Measurements from ENCODE around the gene NUDT2. TPM values are rescaled to one million over a fixed set of nuclear protein-coding genes. Genes with fewer than 3 reads are reported as not detected.
"Not testable (repeated sequence)": the region's sequence is repeated elsewhere in the genome, so short reads cannot be mapped to it uniquely, and the experiment has no call there.

NUDT2 gene
- total and polyA plus RNA-seq, 9 donors, result 14.8 to 61.4 (median 25.0) TPM

GRCh38 chr9:34335376-34335775 is 6.0 kb downstream of the NUDT2 start:
- H3K27ac ChIP-seq, result no peak overlapping the region
- H3K27me3 ChIP-seq, result no peaks in the 10 kb centered on the region
- intact Hi-C loops (cut with DNase I), result loop anchor here in 2 of 4 donors (10.0 kb wide), 1 partner anchor 269 kb away; no protein-coding TSS in a partner anchor
- TF ChIP-seq CTCF (IDR thresholded peaks at IDR 0.05) (no peak), EP300 (IDR thresholded peaks at IDR 0.05) (no peak), POLR2A (IDR thresholded peaks at IDR 0.05) (no peak)
- 87 to 90% (median 89%) methylated on average over 4 of the region's 4 CpGs for WGBS, 3 donors
- DNase-seq, result no peak
- no peaks in the 10 kb centered on the region for H3K4me1 ChIP-seq (ENCODE audit: insufficient read depth)
- no peaks in the 10 kb centered on the region for H3K9me3 ChIP-seq
- no peak overlapping the region for H3K4me3 ChIP-seq
- H3K36me3 ChIP-seq, result no peaks in the 10 kb centered on the region

- no peaks in the 10 kb centered on the region for H3K36me3 ChIP-seq
- no peak overlapping the region for H3K27ac ChIP-seq
- no peak for TF ChIP-seq EP300 (IDR thresholded peaks at IDR 0.05)
- 84 to 94% (median 88%) methylated on average over 2 of the region's 2 CpGs for WGBS, 3 donors
- intact Hi-C loops (cut with DNase I), result loop anchor here in 2 of 4 donors (10.0 kb wide), 1 partner anchor 267 kb away; no protein-coding TSS in a partner anchor
- H3K27me3 ChIP-seq, result no peaks in the 10 kb centered on the region
- DNase-seq, result no peak
- no peaks in the 10 kb centered on the region for H3K4me1 ChIP-seq (ENCODE audit: insufficient read depth)
- H3K9me3 ChIP-seq, result no peaks in the 10 kb centered on the region
- no peak overlapping the region for H3K4me3 ChIP-seq
Measured at GRCh38 chr9:34337403-34337802, 8.0 kb downstream of the NUDT2 start.

DNA sequence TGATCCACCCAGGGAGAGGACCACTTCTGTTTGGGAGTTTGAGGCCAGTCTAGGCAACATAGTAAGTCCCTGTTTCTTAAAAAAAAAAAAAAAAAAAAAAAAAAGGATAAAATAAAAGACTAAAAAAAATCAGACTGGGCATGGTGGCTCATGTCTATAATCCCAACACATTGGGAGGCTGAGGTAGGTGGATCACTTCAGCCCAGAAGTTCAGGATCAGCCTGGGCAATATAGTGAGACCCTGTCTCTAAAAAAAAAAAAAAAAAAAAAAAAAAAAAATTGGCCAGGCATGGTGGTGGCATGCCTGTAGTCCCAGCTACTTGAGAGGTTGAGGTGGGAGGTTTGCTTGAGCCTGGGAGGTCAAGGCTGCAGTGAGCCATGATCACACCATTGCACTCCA is 8.7 kb downstream of the NUDT2 start:
- not testable (repeated sequence) for H3K36me3 ChIP-seq; H3K4me3 ChIP-seq; DNase-seq; H3K27ac ChIP-seq; H3K27me3 ChIP-seq; H3K9me3 ChIP-seq; H3K4me1 ChIP-seq (ENCODE audit: insufficient read depth)
- intact Hi-C loops (cut with DNase I), result loop anchor here in 2 of 4 donors (10.0 kb wide), 1 partner anchor 267 kb away; no protein-coding TSS in a partner anchor

GRCh38 chr9:34338665-34339385 is 9.5 kb downstream of the NUDT2 start:
- no peaks in the 10 kb centered on the region for H3K36me3 ChIP-seq
- DNase-seq, result no peak
- no peaks in the 10 kb centered on the region for H3K27me3 ChIP-seq
- H3K27ac ChIP-seq, result no peak overlapping the region
- intact Hi-C loops (cut with DNase I), result loop anchor here in 2 of 4 donors (10.0 kb wide), 1 partner anchor 266 kb away; no protein-coding TSS in a partner anchor
- H3K4me1 ChIP-seq (ENCODE audit: insufficient read depth), result no peaks in the 10 kb centered on the region
- 68 to 77% (median 70%) methylated on average over 2 of the region's 2 CpGs for WGBS, 3 donors
- H3K9me3 ChIP-seq, result no peaks in the 10 kb centered on the region
- TF ChIP-seq POLR2A (IDR thresholded peaks at IDR 0.05), result no peak
- no peak for TF ChIP-seq CTCF (IDR thresholded peaks at IDR 0.05)
- no peak for TF ChIP-seq EP300 (IDR thresholded peaks at IDR 0.05)
- H3K4me3 ChIP-seq, result no peak overlapping the region

GRCh38 chr9:34341659-34342295 is 12.4 kb downstream of the NUDT2 start:
- H3K4me1 ChIP-seq (ENCODE audit: insufficient read depth), result no peaks in the 10 kb centered on the region
- WGBS, 3 donors, result 78 to 89% (median 83%) methylated on average over 7 of the region's 7 CpGs
- no peak for DNase-seq

More at GRCh38 chr9:34341659-34342295, 12.4 kb downstream of the NUDT2 start:
- Histone ChIP-seq H3K36me3 (no peaks in the 10 kb centered on the region), H3K27ac (no peak overlapping the region), H3K4me3 (no peak overlapping the region), H3K9me3 (no peaks in the 10 kb centered on the region), H3K27me3 (no peaks in the 10 kb centered on the region)
- intact Hi-C loops (cut with DNase I), result no loop called here
- no peak for TF ChIP-seq EP300 (IDR thresholded peaks at IDR 0.05)
- TF ChIP-seq CTCF (IDR thresholded peaks at IDR 0.05), result no peak
- TF ChIP-seq POLR2A (IDR thresholded peaks at IDR 0.05), result no peak

Data from ovary (tissue), 9 donors.